ENCODE results near the gene NEURL4. TPM values are rescaled to one million over a fixed set of nuclear protein-coding genes. Genes with fewer than 3 reads are reported as not detected.
A peak's percentile ranks its signal among the peaks of the same experiment; 100 is the strongest.

NEURL4 gene
- total and polyA plus RNA-seq, 2 donors (not counting 1 experiment from before 2014, with no cell fraction given), result 54.6 to 85.2 TPM

GRCh38 chr17:7356072-7356549 lies 27.0 kb upstream of the NEURL4 start:
- ChIA-PET CTCF (interaction anchor here (0.5 to 5.9 kb wide), 37 partner anchors 11 to 332 kb away, joined by 3 to 43 read pairs (median 5); partner anchors contain the start of genes ACAP1, NEURL4, NLGN2 and PLSCR3), POLR2A (interaction anchor here (0.6 to 1.2 kb wide), 3 partner anchors 79 to 88 kb away, joined by 3 to 6 read pairs (median 3); partner anchors contain the start of gene TMEM102)
- Histone ChIP-seq H2AFZ (ENCODE audit: insufficient read depth, low read depth, low read length, poor library complexity, severe bottlenecking) (no peak overlapping the region), H3K4me3 (ENCODE audit: control extremely low read depth in 1 of 5, extremely low read depth in 1 of 5, insufficient read depth in 1 of 5, low read depth in 2 of 5, low read length in 4 of 5) (no peak overlapping the region), H3K79me2 (ENCODE audit: control insufficient read depth, insufficient read depth, low read length) (peaks cover 14% of the 10 kb centered on the region), H3K4me1 (ENCODE audit: control insufficient read depth in 2 of 2, insufficient read depth in 2 of 2, low read length in 2 of 2) (peaks cover 11 to 32% of the 10 kb centered on the region in 2 donors), H3K36me3 (replicated peaks in 1 of 2; ENCODE audit: control extremely low read depth in 1 of 2, control insufficient read depth in 1 of 2, extremely low read depth in 1 of 2, insufficient read depth in 2 of 2, low read length in 1 of 2) (no peaks in the 10 kb centered on the region), H3K27ac (ENCODE audit: low read length in 2 of 2) (no peak overlapping the region), H3K9me3 (ENCODE audit: control extremely low read depth in 1 of 3, control insufficient read depth in 2 of 3, insufficient read depth in 1 of 3, low read length in 2 of 3) (no peaks in the 10 kb centered on the region), H4K20me1 (ENCODE audit: control insufficient read depth, insufficient read depth, low read length, poor library complexity, severe bottlenecking) (peaks cover 5% of the 10 kb centered on the region), H3K4me2 (replicated peaks; ENCODE audit: low read depth, low read length, poor library complexity, severe bottlenecking) (peak overlapping the region; percentile 30), H3K9ac (ENCODE audit: low read length) (no peak overlapping the region), H3K27me3 (replicated peaks in 1 of 4; ENCODE audit: control extremely low read depth in 1 of 4, control insufficient read depth in 3 of 4, insufficient read depth in 4 of 4, low read length in 3 of 4) (no peaks in the 10 kb centered on the region)
- DNase-seq, result peak; percentile 88
- Mint-ChIP-seq H3K9me3 (ENCODE audit: insufficient read depth) (no peaks in the 10 kb centered on the region), H3K4me1 (peaks cover 27% of the 10 kb centered on the region), H3K27me3 (no peaks in the 10 kb centered on the region), H3K27ac (no peak overlapping the region), H3K4me3 (peak overlapping the region; percentile 39)
- TF ChIP-seq EZH2 (IDR thresholded peaks at IDR 0.05; ENCODE audit: borderline replicate concordance, insufficient read depth, low read depth, low read length, poor library complexity, severe bottlenecking) (no peak), CTCF (IDR thresholded peaks at IDR 0.05) (peak; percentile 90)
- intact Hi-C loops (cut with micrococcal nuclease), result loop anchor here (1.0 kb wide), 7 partner anchors 38 to 332 kb away; partner anchors contain the start of genes PLSCR3, POLR2A, SENP3 and TMEM102
- ATAC-seq (ENCODE audit: low read depth), result peak; percentile 51
- 4% methylated on average over 10 of the region's 12 CpGs for WGBS (ENCODE audit: insufficient coverage)

- intact Hi-C loops (cut with micrococcal nuclease), result no loop called here
- no peaks in the 10 kb centered on the region for H3K27me3 Mint-ChIP-seq
- no peak for TF ChIP-seq CTCF (IDR thresholded peaks at IDR 0.05)
- TF ChIP-seq EZH2 (IDR thresholded peaks at IDR 0.05; ENCODE audit: borderline replicate concordance, insufficient read depth, low read depth, low read length, poor library complexity, severe bottlenecking), result no peak
- ChIA-PET POLR2A (interaction anchor here (0.9 to 1.2 kb wide), 2 partner anchors 80 to 81 kb away, joined by 3 read pairs; partner anchors contain the start of gene TMEM102), CTCF (interaction anchor here (0.5 to 5.9 kb wide), 34 partner anchors 10 to 332 kb away, joined by 3 to 43 read pairs (median 6); partner anchors contain the start of genes ACAP1, NEURL4, NLGN2 and PLSCR3)
- no peak for ATAC-seq (ENCODE audit: low read depth)
- Histone ChIP-seq H4K20me1 (ENCODE audit: control insufficient read depth, insufficient read depth, low read length, poor library complexity, severe bottlenecking) (peaks cover 10% of the 10 kb centered on the region), H3K27me3 (replicated peaks in 1 of 4; ENCODE audit: control extremely low read depth in 1 of 4, control insufficient read depth in 3 of 4, insufficient read depth in 4 of 4, low read length in 3 of 4) (no peaks in the 10 kb centered on the region), H3K36me3 (replicated peaks in 1 of 2; ENCODE audit: control extremely low read depth in 1 of 2, control insufficient read depth in 1 of 2, extremely low read depth in 1 of 2, insufficient read depth in 2 of 2, low read length in 1 of 2) (peaks cover 0 to 2% of the 10 kb centered on the region in 2 experiments), H3K4me1 (ENCODE audit: control insufficient read depth in 2 of 2, insufficient read depth in 2 of 2, low read length in 2 of 2) (peaks cover 14 to 37% of the 10 kb centered on the region in 2 donors), H3K79me2 (ENCODE audit: control insufficient read depth, insufficient read depth, low read length) (peaks cover 14% of the 10 kb centered on the region), H3K4me2 (replicated peaks; ENCODE audit: low read depth, low read length, poor library complexity, severe bottlenecking) (peak overlapping the region; percentile 30), H3K9ac (ENCODE audit: low read length) (no peak overlapping the region), H2AFZ (ENCODE audit: insufficient read depth, low read depth, low read length, poor library complexity, severe bottlenecking) (no peak overlapping the region), H3K27ac (ENCODE audit: low read length in 2 of 2) (no peak overlapping the region), H3K9me3 (ENCODE audit: control extremely low read depth in 1 of 3, control insufficient read depth in 2 of 3, insufficient read depth in 1 of 3, low read length in 2 of 3) (no peaks in the 10 kb centered on the region), H3K4me3 (ENCODE audit: control extremely low read depth in 1 of 5, extremely low read depth in 1 of 5, insufficient read depth in 1 of 5, low read depth in 2 of 5, low read length in 4 of 5) (no peak overlapping the region)
- no CpG with 5 or more reads among the region's 8 CpGs for WGBS (ENCODE audit: insufficient coverage)
- no peaks in the 10 kb centered on the region for H3K9me3 Mint-ChIP-seq (ENCODE audit: insufficient read depth)
- peaks cover 30% of the 10 kb centered on the region for H3K4me1 Mint-ChIP-seq
- no peak for DNase-seq
- H3K27ac Mint-ChIP-seq, result no peak overlapping the region
- no peak overlapping the region for H3K4me3 Mint-ChIP-seq
Measured at GRCh38 chr17:7355573-7355972, 26.4 kb upstream of the NEURL4 start.

Measured in B cell (primary cell).